Measurements from ENCODE around the gene SFXN1. TPM values are rescaled to one million over a fixed set of nuclear protein-coding genes. Genes with fewer than 3 reads are reported as not detected.

Gene SFXN1
- total and polyA plus RNA-seq, 8 donors = 4.3 to 18.1 (median 10.5) TPM

DNA sequence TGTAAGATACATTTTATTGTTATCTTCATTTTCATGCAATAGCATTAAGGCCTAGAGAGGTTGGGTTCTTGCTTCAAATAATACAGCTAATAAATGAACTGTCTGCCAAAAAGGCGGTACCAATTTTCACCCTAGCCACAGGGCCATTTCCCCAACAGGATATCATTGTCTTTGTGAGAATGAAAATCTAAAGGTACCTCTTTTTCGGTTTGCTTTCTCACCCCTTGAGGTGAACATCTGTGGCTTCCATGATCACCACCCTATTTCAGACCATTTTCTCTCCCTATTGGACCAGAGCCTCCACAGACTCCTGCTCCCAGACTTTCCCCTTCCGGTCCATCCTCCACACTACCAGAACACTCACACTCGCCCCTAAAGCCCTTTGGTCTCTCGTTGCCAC lies 60.2 kb downstream of the SFXN1 start:
- Histone ChIP-seq H3K4me3 (no peak overlapping the region), H3K27me3 (no peaks in the 10 kb centered on the region), H3K36me3 (no peaks in the 10 kb centered on the region), H3K4me1 (no peaks in the 10 kb centered on the region), H3K9me3 (no peaks in the 10 kb centered on the region), H3K27ac (no peak overlapping the region)
- intact Hi-C loops (cut with DNase I) = no loop called here
- ATAC-seq = no peak
- no peak for DNase-seq
- 72 to 87% methylated on average over 5 of the region's 5 CpGs for WGBS, 2 donors
- no peak for FAIRE-seq
- TF ChIP-seq, protein P1, sequence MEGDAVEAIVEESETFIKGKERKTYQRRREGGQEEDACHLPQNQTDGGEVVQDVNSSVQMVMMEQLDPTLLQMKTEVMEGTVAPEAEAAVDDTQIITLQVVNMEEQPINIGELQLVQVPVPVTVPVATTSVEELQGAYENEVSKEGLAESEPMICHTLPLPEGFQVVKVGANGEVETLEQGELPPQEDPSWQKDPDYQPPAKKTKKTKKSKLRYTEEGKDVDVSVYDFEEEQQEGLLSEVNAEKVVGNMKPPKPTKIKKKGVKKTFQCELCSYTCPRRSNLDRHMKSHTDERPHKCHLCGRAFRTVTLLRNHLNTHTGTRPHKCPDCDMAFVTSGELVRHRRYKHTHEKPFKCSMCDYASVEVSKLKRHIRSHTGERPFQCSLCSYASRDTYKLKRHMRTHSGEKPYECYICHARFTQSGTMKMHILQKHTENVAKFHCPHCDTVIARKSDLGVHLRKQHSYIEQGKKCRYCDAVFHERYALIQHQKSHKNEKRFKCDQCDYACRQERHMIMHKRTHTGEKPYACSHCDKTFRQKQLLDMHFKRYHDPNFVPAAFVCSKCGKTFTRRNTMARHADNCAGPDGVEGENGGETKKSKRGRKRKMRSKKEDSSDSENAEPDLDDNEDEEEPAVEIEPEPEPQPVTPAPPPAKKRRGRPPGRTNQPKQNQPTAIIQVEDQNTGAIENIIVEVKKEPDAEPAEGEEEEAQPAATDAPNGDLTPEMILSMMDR (IDR thresholded peaks at IDR 0.05) = no peak

DNA sequence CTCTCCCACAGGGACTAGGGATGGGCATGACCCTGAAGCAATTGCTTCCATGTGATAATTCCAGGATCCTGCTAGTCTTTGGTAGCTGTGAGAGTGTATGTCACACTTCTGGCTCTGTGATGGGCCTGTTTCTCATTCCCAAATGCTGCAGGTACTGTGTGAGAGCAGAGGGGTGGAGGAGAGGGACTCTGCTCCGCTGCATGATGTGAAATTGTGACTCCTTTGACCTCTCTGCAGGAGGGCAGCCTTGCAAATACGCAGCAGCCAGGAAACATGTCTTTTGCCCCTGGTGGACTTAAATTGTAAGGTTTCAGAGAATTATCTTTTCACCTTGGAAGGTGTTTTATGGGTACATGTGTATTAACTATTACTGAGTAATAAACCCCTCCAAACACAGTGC lies 61.6 kb downstream of the SFXN1 start:
- no peaks in the 10 kb centered on the region for H3K27me3 ChIP-seq
- H3K27ac ChIP-seq = no peak overlapping the region
- H3K4me1 ChIP-seq = no peaks in the 10 kb centered on the region
- H3K4me3 ChIP-seq = no peak overlapping the region
- 84 to 96% methylated on average over 2 of the region's 2 CpGs for WGBS, 2 donors
- DNase-seq = no peak
- H3K9me3 ChIP-seq = no peaks in the 10 kb centered on the region
- H3K36me3 ChIP-seq = no peaks in the 10 kb centered on the region
- no peak for ATAC-seq
- intact Hi-C loops (cut with DNase I) = no loop called here
- FAIRE-seq = no peak
- TF ChIP-seq, protein P1 (IDR thresholded peaks at IDR 0.05) = no peak

DNA sequence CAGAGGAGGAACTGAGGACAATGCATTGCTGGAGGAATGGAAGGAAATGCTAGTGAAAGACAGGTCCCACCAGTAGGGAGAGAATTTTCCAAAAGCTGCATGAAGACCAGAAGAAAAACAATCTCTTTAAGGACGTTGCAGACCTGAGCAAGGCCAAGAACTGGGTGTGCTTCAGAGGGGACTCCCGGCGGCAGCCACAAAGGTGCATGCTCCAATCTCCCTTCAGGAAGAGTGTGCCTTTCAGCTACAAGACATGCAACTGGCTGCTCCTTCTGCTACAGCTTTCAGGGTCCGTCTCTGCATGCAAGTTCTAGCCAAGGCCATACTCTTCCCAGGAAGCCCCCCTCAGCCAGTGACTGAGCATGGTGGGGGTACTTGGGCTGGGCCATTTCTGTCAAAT lies 62.9 kb downstream of the SFXN1 start:
- Histone ChIP-seq H3K27me3 (no peaks in the 10 kb centered on the region), H3K9me3 (no peaks in the 10 kb centered on the region), H3K4me1 (no peaks in the 10 kb centered on the region), H3K27ac (no peak overlapping the region), H3K36me3 (no peaks in the 10 kb centered on the region), H3K4me3 (no peak overlapping the region)
- TF ChIP-seq, protein P1 (IDR thresholded peaks at IDR 0.05) = no peak
- DNase-seq (no peak), ATAC-seq (no peak), FAIRE-seq (no peak)
- intact Hi-C loops (cut with DNase I) = no loop called here
- 45 to 54% methylated on average over 4 of the region's 4 CpGs for WGBS, 2 donors

DNA sequence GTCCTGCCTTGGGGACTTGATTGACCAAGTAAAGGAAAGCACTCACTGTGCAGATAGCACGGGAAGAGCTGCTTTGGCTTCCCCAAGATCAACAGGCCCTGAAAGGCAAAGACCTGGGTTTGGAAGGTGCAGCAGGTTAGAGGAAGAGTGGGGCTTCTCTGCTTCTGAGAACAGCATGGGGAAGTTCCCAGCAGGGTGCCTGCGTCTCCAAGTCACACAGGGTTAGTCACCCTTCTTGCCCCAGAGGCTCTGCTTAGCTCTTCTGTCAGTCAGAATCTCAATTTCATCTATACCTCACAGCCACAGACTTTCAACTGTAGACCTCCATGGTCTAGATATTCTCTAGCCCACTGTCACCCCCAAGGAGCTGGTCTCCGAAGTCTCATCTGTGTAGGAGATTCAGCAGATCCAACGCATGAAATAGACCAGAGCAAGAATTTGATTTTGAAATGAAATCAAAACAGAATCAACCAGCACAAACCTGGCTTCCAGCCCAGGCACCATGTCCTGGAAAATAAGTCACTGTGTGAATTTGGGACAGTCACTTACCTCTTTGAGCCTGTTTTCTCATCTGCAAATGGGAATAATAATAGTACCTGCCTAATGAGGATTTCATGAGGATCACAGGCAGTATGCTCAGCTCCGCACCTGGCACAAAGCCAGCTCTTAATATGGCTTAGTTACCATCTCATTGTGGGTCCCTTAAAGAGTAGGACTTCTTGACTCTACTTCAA lies 64.0 kb downstream of the SFXN1 start:
- Histone ChIP-seq H3K27me3 (no peaks in the 10 kb centered on the region), H3K4me1 (no peaks in the 10 kb centered on the region), H3K4me3 (no peak overlapping the region), H3K27ac (no peak overlapping the region), H3K36me3 (no peaks in the 10 kb centered on the region), H3K9me3 (no peaks in the 10 kb centered on the region)
- TF ChIP-seq, protein P1 (IDR thresholded peaks at IDR 0.05) = no peak
- FAIRE-seq (no peak), ATAC-seq (no peak), DNase-seq (no peak)
- intact Hi-C loops (cut with DNase I) = no loop called here
- 45 to 62% methylated on average over 5 of the region's 5 CpGs for WGBS, 2 donors

DNA sequence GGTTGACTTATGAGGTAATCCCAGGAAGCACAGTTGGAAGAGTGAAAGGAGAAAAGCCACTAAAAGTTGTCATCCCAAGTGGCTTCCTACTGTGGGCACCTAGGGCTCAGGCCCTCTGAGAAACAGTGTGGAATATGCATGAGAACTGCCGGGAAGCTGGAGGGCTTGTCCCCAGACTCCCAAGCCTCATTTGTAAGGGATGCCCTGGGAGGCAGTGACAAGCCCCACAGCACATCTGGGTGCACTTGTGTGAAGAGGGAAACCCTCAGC lies 64.5 kb downstream of the SFXN1 start:
- DNase-seq (no peak), ATAC-seq (no peak), FAIRE-seq (no peak)
- TF ChIP-seq, protein P1 (IDR thresholded peaks at IDR 0.05) = no peak
- H3K27me3 ChIP-seq = no peaks in the 10 kb centered on the region
- 57 to 69% methylated on average over 1 of the region's 1 CpG for WGBS, 2 donors
- H3K4me3 ChIP-seq = no peak overlapping the region
- no peak overlapping the region for H3K27ac ChIP-seq
- no peaks in the 10 kb centered on the region for H3K36me3 ChIP-seq
- intact Hi-C loops (cut with DNase I) = no loop called here
- H3K4me1 ChIP-seq = no peaks in the 10 kb centered on the region
- H3K9me3 ChIP-seq = no peaks in the 10 kb centered on the region
